HG02798 (cell line): ENCODE measurements around the gene NDUFB2.
"Not testable (repeated sequence)": the region's sequence is repeated elsewhere in the genome, so short reads cannot be mapped to it uniquely, and the experiment has no call there.

Experiments used
- ATAC-seq: cut with Tn5 transposase; IDR thresholded peaks from one replicate; pipeline ENCODE4 v1.9.1; 2021; ENCODE audit warnings: mild to moderate bottlenecking; ENCODE audit not compliant: unreplicated experiment, poor library complexity

NDUFB2 gene

GRCh38 chr7:140671966-140672365, 24.5 kb upstream of the NDUFB2 start:
- ATAC-seq, result no peak

- ATAC-seq, result peak; percentile 53
These were observed 24.0 kb upstream of the NDUFB2 start, which contains the start of gene ADCK2 for GRCh38 chr7:140672382-140673062. TSS of gene ADCK2 (plus strand) at chr7:140672945. CDS start at chr7:140673331, 386 bp downstream.

- peak; percentile 58 for ATAC-seq
These were observed 23.3 kb upstream of the NDUFB2 start for GRCh38 chr7:140673063-140673773.

GRCh38 chr7:140673774-140674155, 22.7 kb upstream of the NDUFB2 start:
- no peak for ATAC-seq

GRCh38 chr7:140674356-140674800, 22.1 kb upstream of the NDUFB2 start:
- peak; percentile 26 for ATAC-seq

- no peak for ATAC-seq
These were observed 21.4 kb upstream of the NDUFB2 start for GRCh38 chr7:140674899-140675701.

- no peak for ATAC-seq
These were observed 20.8 kb upstream of the NDUFB2 start for GRCh38 chr7:140675726-140676125.

GRCh38 chr7:140676306-140676705, 20.2 kb upstream of the NDUFB2 start:
- ATAC-seq, result peak; percentile 50

- ATAC-seq, result not testable (repeated sequence)
These were observed 19.6 kb upstream of the NDUFB2 start for GRCh38 chr7:140676956-140677355.

GRCh38 chr7:140677496-140677895, 19.0 kb upstream of the NDUFB2 start:
- no peak for ATAC-seq

- ATAC-seq, result no peak
These were observed 18.3 kb upstream of the NDUFB2 start for GRCh38 chr7:140678081-140678815.

- no peak for ATAC-seq
These were observed 17.7 kb upstream of the NDUFB2 start for GRCh38 chr7:140678816-140679130.

GRCh38 chr7:140679186-140679585, 17.3 kb upstream of the NDUFB2 start:
- ATAC-seq, result no peak

- ATAC-seq, result no peak
These were observed 15.6 kb upstream of the NDUFB2 start for GRCh38 chr7:140680886-140681285.

- ATAC-seq, result no peak
These were observed 14.7 kb upstream of the NDUFB2 start for GRCh38 chr7:140681766-140682165.

GRCh38 chr7:140683657-140684056, 12.9 kb upstream of the NDUFB2 start:
- ATAC-seq, result no peak

- ATAC-seq, result no peak
These were observed 12.2 kb upstream of the NDUFB2 start for GRCh38 chr7:140684066-140684950.

GRCh38 chr7:140685407-140686087, 11.0 kb upstream of the NDUFB2 start:
- no peak for ATAC-seq

GRCh38 chr7:140686921-140687320, 9.6 kb upstream of the NDUFB2 start:
- no peak for ATAC-seq
